Measurements from ENCODE around the gene TBXA2R. TPM values are rescaled to one million over a fixed set of nuclear protein-coding genes. Genes with fewer than 3 reads are reported as not detected.

TBXA2R gene
- total RNA-seq, 3 donors from 2014 or later: 0.32 to 0.44 (median 0.33) TPM

DNA sequence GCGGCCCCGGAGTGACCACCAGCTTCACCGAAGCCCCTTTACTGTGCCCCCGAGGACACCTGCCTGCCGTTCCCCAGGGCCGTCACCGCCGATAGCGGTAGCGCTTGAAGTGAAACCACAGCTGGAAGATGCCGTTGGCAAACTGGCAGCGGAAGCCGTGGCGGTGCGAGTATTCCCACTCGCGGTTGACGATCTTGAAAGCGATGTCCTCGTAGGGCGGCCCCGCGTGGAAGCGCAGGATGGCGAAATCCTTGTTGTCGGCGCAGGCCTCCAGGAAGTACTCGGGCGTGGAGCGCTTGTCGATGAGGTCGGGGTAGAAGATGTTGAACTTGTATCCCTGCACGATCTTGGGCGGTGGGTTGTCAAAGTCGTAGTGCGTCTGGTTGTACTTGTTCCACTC is 5.2 kb upstream of the TBXA2R start:
- DNase-seq (ENCODE audit: low spot score in 2 of 2): no peak
- no peak overlapping the region for H3K27ac ChIP-seq
- H3K4me1 ChIP-seq: peaks cover 0 to 5% of the 10 kb centered on the region in 2 donors
- intact Hi-C loops (cut with DNase I; ENCODE audit: low total_unique reads): no loop called here
- H3K9me3 ChIP-seq: no peaks in the 10 kb centered on the region
- H3K36me3 ChIP-seq: peaks cover 9% of the 10 kb centered on the region
- TF ChIP-seq, protein P1, sequence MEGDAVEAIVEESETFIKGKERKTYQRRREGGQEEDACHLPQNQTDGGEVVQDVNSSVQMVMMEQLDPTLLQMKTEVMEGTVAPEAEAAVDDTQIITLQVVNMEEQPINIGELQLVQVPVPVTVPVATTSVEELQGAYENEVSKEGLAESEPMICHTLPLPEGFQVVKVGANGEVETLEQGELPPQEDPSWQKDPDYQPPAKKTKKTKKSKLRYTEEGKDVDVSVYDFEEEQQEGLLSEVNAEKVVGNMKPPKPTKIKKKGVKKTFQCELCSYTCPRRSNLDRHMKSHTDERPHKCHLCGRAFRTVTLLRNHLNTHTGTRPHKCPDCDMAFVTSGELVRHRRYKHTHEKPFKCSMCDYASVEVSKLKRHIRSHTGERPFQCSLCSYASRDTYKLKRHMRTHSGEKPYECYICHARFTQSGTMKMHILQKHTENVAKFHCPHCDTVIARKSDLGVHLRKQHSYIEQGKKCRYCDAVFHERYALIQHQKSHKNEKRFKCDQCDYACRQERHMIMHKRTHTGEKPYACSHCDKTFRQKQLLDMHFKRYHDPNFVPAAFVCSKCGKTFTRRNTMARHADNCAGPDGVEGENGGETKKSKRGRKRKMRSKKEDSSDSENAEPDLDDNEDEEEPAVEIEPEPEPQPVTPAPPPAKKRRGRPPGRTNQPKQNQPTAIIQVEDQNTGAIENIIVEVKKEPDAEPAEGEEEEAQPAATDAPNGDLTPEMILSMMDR (IDR thresholded peaks at IDR 0.05): no peak
- TF ChIP-seq POLR2A (IDR thresholded peaks at IDR 0.05) (no peak), POLR2AphosphoS5 (IDR thresholded peaks at IDR 0.05) (no peak)
- no peaks in the 10 kb centered on the region for H3K27me3 ChIP-seq
- no peak overlapping the region for H3K4me3 ChIP-seq

DNA sequence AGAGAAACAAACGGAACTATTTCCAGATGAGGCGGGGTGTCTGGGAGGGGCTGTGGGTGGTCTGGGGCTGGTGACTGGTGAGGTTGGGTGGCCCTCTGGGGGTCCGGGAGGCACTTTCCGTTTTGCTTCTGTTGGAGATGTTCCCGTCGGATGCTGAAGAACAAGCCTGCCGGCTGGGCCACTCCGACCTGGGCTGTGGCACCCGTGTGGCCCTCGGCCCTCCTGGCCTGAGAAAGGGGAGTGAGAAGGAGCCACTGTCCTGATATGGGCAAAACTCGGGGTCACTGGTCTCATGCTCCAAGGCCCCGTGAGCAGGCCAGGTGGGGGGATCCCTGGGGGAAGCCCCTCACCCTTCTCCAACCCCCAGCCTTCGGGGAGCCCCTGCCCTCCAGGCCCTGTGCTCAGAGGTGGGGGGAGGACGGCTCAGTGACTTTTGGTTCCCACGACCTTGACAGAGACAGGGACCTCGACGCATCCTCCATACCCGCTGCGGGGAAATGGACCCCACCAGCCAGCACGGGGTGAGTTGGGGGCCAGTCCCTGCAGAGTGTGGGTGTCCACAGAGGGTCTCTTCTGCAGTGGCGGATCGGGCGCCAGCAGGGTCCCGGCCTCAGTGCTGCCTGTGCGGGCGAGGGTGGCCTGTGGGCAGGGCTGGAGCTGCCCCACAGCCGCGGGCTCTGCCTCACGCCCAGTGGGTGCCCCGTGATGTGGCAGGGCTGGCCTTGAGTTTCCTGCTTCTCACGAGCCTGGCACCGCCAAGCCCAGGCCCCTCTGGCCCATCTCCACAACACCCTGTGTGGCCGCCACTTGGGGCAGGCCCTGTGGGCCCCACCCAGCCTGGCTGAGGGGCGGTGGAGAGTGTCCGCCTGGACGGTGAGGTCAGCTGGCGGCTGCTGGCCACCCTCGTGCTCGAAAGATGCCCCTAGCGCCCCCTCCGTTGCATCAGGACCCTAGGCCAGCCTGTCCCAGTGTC is 4.4 kb upstream of the TBXA2R start:
- DNase-seq (ENCODE audit: low spot score in 2 of 2): no peak
- no peaks in the 10 kb centered on the region for H3K9me3 ChIP-seq
- TF ChIP-seq POLR2A (IDR thresholded peaks at IDR 0.05): no peak
- TF ChIP-seq POLR2AphosphoS5 (IDR thresholded peaks at IDR 0.05): no peak
- TF ChIP-seq, protein P1 (IDR thresholded peaks at IDR 0.05): no peak
- peaks cover 9% of the 10 kb centered on the region for H3K36me3 ChIP-seq
- intact Hi-C loops (cut with DNase I; ENCODE audit: low total_unique reads): no loop called here
- no peaks in the 10 kb centered on the region for H3K27me3 ChIP-seq
- H3K27ac ChIP-seq: no peak overlapping the region
- peaks cover 0 to 7% of the 10 kb centered on the region in 2 donors for H3K4me1 ChIP-seq
- H3K4me3 ChIP-seq: no peak overlapping the region

DNA sequence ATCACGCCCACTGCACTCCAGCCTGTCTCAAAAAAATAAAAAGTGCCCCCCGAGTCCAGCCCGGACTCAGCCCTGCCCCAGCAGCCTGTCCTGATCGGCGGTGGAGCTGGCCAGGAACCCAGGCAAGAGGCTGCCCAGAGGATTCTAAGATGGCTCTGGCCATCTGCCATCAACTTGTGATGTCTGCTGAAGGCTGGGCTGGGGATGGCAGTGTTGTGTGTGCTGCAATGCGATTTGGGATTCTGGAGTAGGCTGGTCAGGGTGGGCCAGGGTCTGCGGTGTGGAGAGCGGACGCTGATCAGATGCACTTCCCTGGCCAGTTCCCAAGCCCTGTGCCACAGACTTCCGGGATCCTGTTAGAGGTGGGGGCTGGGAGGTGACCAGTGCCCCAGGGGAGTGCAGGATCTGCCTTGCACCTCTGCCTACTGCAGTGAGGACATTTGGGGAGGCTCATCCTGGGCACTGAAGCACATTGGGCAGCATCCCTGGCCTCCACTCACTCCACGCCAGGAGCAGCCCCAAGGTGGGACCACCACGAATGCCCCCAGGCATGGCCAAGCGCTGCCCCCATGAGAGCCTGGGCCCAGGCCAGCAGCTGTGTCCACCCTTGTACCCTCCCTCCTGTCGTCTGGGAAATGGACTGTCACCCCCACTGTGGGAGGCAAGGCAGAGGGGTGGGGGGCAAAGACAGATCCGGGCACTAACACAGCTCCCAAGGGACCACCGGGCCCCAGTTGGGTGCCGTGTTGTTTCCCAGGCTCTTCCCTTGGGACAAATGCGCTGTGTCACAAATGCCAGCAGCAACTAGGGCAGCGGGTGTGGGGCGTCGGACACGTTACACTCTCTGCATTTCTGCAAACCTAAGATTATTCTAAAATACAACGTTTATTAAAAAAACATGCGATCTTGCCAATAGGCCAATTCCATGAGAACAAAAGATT is 3.4 kb upstream of the TBXA2R start:
- intact Hi-C loops (cut with DNase I; ENCODE audit: low total_unique reads): no loop called here
- H3K9me3 ChIP-seq: no peaks in the 10 kb centered on the region
- peak overlapping the region in 1 of 2 donors; percentile 73 for H3K27ac ChIP-seq
- H3K27me3 ChIP-seq: no peaks in the 10 kb centered on the region
- peaks cover 9% of the 10 kb centered on the region for H3K36me3 ChIP-seq
- TF ChIP-seq POLR2AphosphoS5 (IDR thresholded peaks at IDR 0.05): no peak
- TF ChIP-seq, protein P1 (IDR thresholded peaks at IDR 0.05): no peak
- no peak for TF ChIP-seq POLR2A (IDR thresholded peaks at IDR 0.05)
- no peak for DNase-seq (ENCODE audit: low spot score in 2 of 2)
- peaks cover 0 to 7% of the 10 kb centered on the region in 2 donors for H3K4me1 ChIP-seq
- no peak overlapping the region for H3K4me3 ChIP-seq

DNA sequence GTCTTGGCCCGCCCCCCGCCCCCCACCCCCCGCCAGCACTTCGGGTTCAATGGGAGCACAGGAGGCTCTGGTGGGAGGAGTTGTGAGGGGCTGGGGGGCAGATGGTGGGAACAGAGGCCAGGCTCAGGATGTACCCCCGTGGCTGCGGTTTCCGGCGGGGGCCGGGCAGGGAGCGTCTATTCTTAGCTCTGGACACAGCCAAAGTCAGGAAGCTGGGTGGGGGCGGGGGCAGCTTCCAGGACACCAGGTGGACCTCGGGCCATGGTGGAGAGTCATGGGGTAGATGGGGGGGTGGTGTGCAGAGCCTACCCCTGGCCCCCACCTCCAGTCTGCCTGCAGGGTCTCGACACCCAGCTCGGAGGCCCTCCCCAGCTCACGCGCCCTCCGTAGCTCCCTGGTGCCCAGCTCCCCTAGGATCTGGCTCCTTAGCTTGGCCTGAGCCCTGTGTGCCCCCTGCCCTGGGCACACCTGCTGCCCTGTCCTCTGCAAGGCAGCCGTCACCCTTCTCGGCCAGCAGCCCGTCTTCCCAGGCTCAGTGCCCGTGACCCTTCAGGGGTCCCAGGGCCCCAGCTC is 2.2 kb upstream of the TBXA2R start:
- no peaks in the 10 kb centered on the region for H3K27me3 ChIP-seq
- intact Hi-C loops (cut with DNase I; ENCODE audit: low total_unique reads): no loop called here
- no peak for DNase-seq (ENCODE audit: low spot score in 2 of 2)
- TF ChIP-seq POLR2A (IDR thresholded peaks at IDR 0.05) (no peak), POLR2AphosphoS5 (IDR thresholded peaks at IDR 0.05) (no peak)
- TF ChIP-seq, protein P1 (IDR thresholded peaks at IDR 0.05): no peak
- H3K36me3 ChIP-seq: peaks cover 9% of the 10 kb centered on the region
- no peak overlapping the region for H3K4me3 ChIP-seq
- H3K4me1 ChIP-seq: peaks cover 0 to 7% of the 10 kb centered on the region in 2 donors
- no peaks in the 10 kb centered on the region for H3K9me3 ChIP-seq
- H3K27ac ChIP-seq: peak overlapping the region in 1 of 2 donors; percentile 73

Data from breast epithelium (tissue), 4 donors.